Fibroblast of the aortic adventitia (primary cell): ENCODE measurements around the gene SRCIN1. TPM values are rescaled to one million over a fixed set of nuclear protein-coding genes. Genes with fewer than 3 reads are reported as not detected.

Experiments used
- DNase-seq: peaks from one replicate; pipeline ENCODE4 v3.0.0-alpha.2; 2010; ENCODE audit warnings: low read depth
- H3K4me3 ChIP-seq: 2 replicates; pipeline ENCODE4 v1.5.1; 2011; ENCODE audit warnings: low read depth, mild to moderate bottlenecking, control low read depth, low read length, moderate library complexity
- CTCF ChIP-seq: IDR thresholded peaks from 2 replicates; pipeline ENCODE4 v1.5.1; 2011; ENCODE audit warnings: mild to moderate bottlenecking, low read length, control low read depth, inconsistent platforms; ENCODE audit not compliant: insufficient read depth
- total RNA-seq: library from RNA; depleted of rRNA; stranded (reverse); fragments of >200 nt; gene quantifications from 2 replicates; pipeline ENCODE4 v1.2.3, GENCODE V29; 2012; ENCODE audit warnings: low replicate concordance

Gene SRCIN1
- total RNA-seq, 1 donor, result not detected

- DNase-seq, result no peak
- TF ChIP-seq CTCF, result no peak
- no peak overlapping the region for H3K4me3 ChIP-seq
Measured at GRCh38 chr17:38606646-38607611, 1.2 kb upstream of the SRCIN1 start.

- TF ChIP-seq CTCF, result no peak
- no peak for DNase-seq
- H3K4me3 ChIP-seq, result peak overlapping the region; percentile 61
Measured at GRCh38 chr17:38605411-38605840, 326 bp downstream of the SRCIN1 start.

- no peak for DNase-seq
- no peak overlapping the region for H3K4me3 ChIP-seq
- no peak for TF ChIP-seq CTCF
Measured at GRCh38 chr17:38604479-38605403, 1.0 kb downstream of the SRCIN1 start.

- TF ChIP-seq CTCF, result no peak
- no peak overlapping the region for H3K4me3 ChIP-seq
- DNase-seq, result no peak
Measured at GRCh38 chr17:38603786-38604478, 1.8 kb downstream of the SRCIN1 start.

DNA sequence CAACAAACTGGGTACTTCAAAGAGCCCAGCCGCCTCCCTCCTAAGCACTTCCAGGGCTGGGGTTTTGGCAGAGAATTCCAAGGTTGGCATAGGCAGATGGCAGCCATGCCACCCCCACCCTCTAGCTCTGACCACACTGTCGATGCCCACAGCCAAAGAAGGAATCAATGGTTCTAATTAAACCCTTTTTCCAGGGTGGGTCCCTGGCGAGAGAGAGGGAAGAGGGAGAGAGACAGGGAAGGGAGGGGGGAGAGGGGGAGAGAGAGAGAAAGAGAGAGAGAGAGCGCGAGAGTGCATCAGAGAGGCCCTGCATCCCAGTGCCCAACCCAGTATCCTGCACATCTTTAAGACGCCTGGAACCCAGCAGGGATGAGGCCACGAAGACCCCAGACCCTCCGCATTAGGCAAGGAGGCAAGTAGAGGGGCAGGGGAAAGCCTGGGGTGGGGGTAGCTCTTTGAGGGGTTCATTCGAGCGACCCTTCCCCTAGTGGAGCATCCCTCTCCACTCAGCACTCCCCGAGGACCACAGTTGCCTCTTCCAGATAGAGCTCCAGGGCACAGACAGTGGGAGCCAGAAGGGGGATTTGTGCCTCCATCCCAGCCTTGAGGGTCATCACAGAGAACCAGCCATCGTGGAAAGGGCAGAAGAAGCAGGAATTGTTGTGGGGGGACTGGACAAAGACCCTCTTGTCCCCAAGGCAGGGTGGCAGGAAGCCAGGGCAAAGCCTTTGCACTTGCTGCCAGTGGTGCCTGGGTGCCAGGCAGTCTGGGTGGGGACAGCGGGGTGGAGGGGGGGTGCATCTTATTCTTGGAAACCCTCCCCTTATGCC, 2.6 kb downstream of the SRCIN1 start:
- no peak overlapping the region for H3K4me3 ChIP-seq
- DNase-seq, result no peak
- no peak for TF ChIP-seq CTCF
